Vagina (tissue), 2 donors: ENCODE data around the gene ADGRD2.

ENCODE experiments used
- POLR2A ChIP-seq, 2 donors: fragments of 450-650 bp; IDR thresholded peaks; one replicate each; pipeline ENCODE4 v1.6.1; 2017; ENCODE audit warnings: antibody characterized with exemption in 2 of 2, mild to moderate bottlenecking in 2 of 2, moderate library complexity in 2 of 2
- POLR2AphosphoS5 ChIP-seq, 2 donors: sonication (generic); formaldehyde crosslinking; IDR thresholded peaks; one replicate each; pipeline ENCODE4 v1.9.0; 2017; ENCODE audit warnings: antibody characterized with exemption in 2 of 2, mild to moderate bottlenecking in 2 of 2, low read depth in 1 of 2; ENCODE audit not compliant: insufficient read depth in 1 of 2
- TF ChIP-seq, protein P1 (sequence below), 3 experiments: fragments of 450-650 bp in 2 of 3; fragments of 200-600 bp in 1 of 3; sonication (generic) in 1 of 3; IDR thresholded peaks; one replicate each; pipeline ENCODE4 v1.5.1; 2017 to 2019; ENCODE audit warnings: antibody characterized with exemption in 3 of 3, mild to moderate bottlenecking in 2 of 3, moderate library complexity in 2 of 3

DNA sequence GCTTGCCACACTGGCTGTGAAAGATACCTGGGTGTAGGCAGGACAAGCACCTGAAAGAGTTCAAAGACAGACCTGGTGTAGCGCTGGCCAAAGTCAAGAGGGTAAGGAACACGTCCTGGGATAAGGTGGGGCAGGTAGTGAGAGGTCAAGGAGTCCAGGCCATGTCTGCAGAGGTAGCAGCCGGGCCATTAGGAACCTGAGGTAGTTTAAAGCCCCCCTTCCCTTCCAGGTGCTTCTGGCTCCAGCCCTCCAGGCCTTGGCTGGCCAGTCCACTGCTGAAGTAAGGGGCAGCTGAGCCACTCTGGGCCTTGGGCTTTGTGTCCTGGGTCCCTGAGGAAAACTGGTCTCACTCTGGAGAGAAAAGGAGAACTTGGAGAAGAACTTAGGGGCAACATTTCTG lies 70.9 kb downstream of the ADGRD2 start:
- TF ChIP-seq POLR2A (IDR thresholded peaks at IDR 0.05): no peak
- TF ChIP-seq, protein P1, sequence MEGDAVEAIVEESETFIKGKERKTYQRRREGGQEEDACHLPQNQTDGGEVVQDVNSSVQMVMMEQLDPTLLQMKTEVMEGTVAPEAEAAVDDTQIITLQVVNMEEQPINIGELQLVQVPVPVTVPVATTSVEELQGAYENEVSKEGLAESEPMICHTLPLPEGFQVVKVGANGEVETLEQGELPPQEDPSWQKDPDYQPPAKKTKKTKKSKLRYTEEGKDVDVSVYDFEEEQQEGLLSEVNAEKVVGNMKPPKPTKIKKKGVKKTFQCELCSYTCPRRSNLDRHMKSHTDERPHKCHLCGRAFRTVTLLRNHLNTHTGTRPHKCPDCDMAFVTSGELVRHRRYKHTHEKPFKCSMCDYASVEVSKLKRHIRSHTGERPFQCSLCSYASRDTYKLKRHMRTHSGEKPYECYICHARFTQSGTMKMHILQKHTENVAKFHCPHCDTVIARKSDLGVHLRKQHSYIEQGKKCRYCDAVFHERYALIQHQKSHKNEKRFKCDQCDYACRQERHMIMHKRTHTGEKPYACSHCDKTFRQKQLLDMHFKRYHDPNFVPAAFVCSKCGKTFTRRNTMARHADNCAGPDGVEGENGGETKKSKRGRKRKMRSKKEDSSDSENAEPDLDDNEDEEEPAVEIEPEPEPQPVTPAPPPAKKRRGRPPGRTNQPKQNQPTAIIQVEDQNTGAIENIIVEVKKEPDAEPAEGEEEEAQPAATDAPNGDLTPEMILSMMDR (IDR thresholded peaks at IDR 0.05): no peak
- TF ChIP-seq POLR2AphosphoS5 (IDR thresholded peaks at IDR 0.05; ENCODE audit: insufficient read depth in 1 of 2, low read depth in 1 of 2): no peak
